Smooth muscle cell of the brain vasculature (primary cell): ENCODE measurements around the gene CD177.
"Not testable (repeated sequence)": the region's sequence is repeated elsewhere in the genome, so short reads cannot be mapped to it uniquely, and the experiment has no call there.

ENCODE experiments used
- DNase-seq: peaks from one replicate; pipeline ENCODE4 v3.0.0-alpha.2; 2012; ENCODE audit warnings: low read depth, low spot score

CD177 gene

DNA sequence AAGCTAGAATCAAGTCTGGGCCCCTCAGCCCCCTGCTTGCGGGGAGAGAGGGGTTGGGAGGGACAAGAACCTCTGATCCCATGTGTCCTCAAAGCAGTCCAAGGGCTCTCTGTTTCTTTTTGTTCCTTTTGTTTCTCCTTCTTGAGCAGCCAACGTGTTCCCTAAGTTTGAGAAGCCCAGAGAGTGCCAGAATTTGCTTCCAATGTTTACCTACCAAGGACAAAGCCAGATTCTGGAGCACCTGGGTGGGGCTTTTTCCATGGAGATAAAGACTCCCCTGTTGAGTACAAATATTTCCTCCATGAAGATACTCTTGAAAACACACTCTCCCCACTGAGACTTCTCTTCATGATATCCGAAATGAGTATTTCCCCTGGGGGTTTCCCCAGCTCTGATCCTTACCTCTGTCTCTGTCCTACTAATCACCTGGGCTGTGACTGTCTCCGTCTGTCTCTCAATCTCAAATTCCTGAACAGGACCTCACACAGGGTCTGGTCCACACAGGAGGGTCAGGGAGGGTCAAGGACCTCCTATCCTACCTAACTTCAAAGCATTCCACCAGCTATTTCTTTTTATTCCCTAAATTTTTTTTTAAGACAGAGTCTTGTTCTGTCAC is 27.4 kb downstream of the CD177 start:
- no peak for DNase-seq

DNA sequence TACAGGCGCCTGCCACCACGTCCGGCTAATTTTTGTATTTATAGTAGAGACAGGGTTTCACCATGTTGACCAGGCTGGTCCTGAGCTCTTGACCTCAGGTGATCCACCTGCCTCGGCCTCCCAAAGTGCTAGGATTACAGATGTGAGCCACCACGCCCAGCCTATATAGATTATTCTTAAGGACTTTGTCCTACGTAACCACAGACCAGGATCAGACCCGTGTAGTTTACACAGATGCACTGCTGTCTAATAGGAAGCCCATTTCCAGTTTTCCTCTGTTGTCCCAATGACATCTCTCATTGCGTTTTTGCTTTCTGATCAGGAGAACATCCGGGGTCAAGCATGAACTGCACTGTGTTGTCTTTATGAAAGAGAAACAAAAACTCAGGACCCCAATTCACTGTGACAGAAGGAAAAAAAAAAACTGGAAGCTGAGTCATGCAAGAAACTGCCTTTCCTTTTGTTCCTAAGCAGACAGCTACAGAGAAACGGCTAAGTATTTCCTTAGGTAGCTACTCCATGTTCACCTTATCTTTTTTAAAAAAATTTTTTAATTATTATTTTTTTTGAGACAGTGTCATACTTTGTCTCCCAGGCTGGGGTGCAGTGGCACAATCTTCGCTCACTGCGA is 29.2 kb downstream of the CD177 start:
- not testable (repeated sequence) for DNase-seq

DNA sequence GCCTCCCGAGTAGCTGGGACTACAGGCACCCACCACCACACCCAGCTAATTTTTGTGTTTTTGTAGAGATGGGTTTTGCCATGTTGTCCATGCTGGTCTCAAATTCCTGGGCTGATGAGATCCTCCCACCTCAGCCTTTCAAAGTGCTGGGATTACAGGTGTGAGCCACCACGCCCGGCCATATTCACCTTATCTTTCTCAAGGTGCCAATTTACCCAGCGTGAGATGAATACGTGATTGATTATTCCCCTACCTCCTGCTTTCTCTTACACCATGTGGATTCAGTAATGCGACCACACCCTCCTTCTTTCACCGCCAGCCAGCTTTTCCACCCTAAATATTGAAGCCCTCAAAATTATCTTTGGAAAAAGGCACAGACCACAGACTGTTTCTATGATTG is 29.8 kb downstream of the CD177 start:
- not testable (repeated sequence) for DNase-seq

DNA sequence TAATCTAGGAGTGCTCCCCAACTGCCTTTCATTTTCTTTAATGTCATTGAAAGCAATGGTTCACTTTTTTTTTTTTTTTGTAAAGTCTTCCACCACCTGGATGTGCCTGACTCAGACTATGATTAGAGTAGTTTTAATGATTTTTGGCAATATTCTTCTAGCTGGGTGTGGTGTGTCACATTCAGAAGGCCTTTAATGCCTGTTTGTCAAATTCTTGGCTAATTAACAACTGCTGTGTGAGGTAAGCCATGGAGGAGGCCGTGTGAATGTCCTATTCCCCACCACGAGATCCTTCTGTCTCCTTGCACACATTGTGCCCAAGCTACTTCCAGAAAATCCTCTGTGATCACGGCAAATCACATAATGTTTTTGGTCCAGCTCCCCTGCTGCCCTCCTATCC is 30.3 kb downstream of the CD177 start:
- not testable (repeated sequence) for DNase-seq

DNA sequence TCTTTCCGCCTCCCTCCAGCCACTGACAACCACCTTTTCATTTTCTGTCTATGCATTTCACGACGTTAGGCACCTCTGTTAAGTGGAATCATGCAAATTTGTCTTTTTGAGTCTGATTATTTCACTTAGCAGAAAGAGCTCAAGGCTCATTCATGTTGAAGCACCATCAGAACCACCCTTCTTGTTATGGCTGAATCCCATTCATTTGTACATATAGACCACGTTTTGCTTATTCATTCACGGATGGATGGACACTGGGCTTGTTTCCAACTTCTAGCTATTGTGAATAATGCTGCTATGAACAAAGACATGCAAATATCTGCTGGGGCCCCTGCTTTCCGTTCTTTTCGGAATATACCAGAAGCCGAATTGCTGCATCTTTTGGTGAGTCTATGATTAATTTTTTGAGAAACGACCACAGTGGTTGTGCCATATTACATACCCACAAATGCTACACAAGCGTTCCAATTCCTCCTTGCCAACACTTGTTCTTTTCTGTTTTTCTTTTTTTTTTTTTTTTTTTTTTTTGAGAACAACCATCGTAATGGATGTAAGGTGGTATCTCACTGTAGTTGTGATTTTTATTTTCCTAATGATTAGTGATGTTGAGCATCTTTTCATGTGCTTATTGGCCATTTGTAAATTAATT is 37.5 kb downstream of the CD177 start:
- not testable (repeated sequence) for DNase-seq

DNA sequence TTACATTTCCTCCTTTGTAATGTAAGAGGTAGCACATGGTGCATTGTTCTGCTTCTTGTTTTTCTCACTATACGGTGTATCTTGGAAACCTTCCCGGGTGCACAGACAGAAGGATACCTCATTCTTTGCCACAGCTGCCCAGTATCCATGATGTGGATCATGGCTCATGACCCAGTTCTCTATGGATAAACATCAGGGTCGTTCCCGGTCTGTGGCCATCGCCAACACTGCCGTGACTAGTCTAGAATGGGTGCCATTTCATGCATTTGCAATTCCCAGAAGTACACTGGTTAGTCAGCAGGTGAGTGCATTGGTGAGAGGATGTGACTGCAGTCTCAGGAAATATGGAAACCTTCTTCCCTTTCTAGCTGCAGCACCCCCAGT is 38.1 kb downstream of the CD177 start:
- DNase-seq, result not testable (repeated sequence)

DNA sequence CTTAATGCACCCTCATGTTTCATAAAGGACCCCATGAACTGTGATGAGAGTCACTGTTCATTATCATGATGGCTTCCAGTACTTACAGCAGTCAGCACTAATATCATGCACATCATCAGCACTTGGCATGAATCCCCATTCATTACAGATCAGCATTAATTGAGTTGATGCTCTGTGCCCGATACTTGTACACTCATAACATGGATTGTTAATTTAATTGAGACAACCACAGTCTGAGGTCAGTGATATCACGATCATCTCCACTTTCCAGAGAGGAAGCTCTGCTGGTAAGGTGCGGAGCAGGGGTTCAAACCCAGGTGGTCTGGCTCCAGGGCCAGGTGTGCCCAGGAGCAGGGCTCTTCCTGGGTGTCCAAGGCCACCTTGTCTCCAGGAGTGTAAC is 40.0 kb downstream of the CD177 start:
- not testable (repeated sequence) for DNase-seq

DNA sequence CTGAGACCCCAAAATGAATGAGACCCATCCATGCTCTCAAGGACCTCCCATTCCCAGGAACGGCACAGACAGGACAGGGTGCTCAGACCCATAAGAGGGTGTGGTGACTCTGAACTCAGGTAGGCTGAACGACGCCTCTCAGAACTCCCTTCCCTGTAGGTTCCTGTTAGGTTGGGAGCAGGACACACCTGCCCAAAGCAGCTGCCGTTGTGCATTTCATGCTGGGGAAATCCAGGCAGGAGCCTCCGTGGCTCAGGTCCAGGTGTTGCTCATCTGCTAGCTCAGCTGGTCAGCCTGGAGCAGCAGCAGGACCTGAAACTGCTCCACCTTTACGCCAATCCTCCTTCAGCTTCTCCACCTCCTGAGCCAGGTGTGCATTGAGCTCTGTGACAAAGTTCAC is 42.1 kb downstream of the CD177 start:
- no peak for DNase-seq

DNA sequence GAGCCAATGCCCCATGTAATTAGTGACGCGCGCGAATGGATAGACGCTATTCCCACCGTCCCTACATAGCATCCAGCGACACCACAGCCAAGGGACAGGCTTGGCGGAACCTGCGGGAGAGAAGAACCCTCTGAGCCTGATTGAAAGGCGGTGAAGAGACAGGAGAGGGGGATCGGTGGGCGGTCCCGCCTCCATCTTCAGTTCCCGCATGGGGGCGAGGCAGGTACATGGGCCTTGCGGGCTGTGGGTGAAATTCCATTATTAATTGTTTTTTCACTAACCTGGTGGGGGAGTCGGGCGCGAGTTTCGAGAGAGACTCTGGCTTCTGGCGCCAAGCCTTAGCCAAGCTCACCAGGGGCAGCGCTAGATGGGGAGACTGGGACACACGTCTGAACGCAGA is 52.8 kb downstream of the CD177 start:
- DNase-seq, result no peak

DNA sequence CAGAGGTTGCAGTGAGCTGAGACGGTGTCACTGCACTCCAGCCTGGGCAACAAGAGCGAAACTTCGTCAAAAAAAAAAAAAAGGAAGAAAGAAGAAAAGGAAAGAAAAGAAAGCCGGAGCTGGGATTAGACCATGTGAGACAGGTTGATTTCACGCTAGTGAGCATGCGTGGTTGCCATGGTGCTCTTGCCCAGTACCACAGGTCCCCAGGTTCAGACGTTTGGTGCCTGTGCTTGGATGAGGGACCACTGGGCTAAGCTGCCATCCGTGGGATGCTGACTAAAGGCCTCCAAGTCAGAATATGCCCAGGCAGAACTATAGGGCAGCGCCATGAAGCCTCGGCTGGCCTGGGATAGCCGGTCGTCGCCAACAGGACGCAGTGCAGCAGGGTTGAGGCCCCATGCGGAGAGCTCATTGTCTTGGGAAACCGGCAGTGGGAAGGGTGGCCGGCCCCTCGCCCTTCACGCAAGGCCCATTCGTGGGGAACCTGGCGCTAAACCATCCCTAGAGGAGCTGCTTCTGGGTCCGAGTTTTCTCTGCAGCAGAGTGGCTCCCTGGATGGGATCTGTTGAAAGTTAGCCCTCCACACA is 54.0 kb downstream of the CD177 start:
- no peak for DNase-seq

DNA sequence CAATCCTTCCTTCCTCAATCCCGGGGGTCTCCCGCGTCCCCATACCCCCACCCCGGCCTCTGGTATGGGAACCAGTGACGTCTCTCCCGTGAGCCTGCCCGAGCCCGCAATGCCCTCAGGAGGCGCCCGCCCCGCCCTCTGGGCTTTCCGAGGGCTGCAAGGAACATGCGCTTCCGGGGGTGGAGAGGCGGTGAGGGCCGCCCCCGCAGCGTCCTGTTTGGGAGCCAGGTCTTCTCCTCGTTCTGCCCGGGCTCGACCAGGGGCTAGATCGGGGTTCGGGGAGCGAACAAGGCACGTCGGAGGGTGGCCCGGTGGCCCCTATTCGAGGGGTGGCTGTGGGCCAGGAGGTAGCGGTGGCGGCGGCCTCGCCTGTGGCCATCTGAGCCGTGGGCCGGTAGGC is 54.6 kb downstream of the CD177 start:
- no peak for DNase-seq

DNA sequence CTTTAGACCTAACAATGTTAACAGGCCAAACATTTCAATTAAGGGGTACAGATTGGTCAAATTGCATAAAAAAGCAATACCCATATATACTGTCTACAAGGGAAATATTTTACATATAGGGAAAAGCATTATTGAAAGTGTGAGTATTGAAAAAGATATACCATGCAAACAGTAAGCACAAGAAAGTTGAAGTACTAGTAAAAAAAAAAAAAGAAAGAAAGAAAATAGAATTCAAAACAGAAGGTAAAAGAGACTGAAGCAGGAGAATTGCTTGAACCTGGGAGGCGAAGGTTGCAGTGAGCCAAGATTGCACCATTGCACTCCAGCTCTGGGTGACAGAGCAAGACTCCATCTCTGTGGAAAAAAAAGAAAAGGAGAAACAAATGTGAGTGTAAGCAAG is 55.9 kb downstream of the CD177 start:
- DNase-seq, result no peak

DNA sequence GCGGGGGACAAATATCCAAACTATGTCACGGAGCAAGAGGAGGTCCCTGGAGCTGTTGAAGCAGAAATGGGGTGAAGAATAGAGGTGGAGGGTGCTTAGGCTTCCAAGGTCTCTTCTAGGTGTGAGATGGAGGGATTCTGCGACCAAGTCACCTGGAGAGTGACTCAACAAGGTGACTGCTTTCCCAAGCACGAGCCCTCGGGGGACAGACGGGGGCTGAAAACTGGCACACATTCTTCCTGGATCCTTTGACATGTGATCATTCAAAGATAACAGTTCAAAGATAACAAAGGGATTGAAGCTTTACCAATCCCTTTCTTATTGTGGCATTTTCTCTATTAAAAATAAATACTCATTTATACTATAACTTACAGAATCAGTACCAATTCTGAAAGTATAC is 59.0 kb downstream of the CD177 start:
- DNase-seq, result no peak
